A673 (cell line): Measurements from ENCODE around the gene ASB1. TPM values are rescaled to one million over a fixed set of nuclear protein-coding genes. Genes with fewer than 3 reads are reported as not detected.

ENCODE experiments used
- BruUV-seq: library from RNA; stranded (reverse); fragments of 400-500 nt; replicated peaks from 2 replicates; lab custom pipeline; 2021; lab: Mats Ljungman, UMichigan
- CTCF ChIA-PET: fragments of 300-600 bp; sonication (Branson Sonifier 250); formaldehyde crosslinking; loops from one replicate; lab custom pipeline; 2022; ENCODE audit warnings: antibody characterized with exemption; lab: Charles Lee
- POLR2A ChIA-PET: fragments of 300-600 bp; sonication (Branson Sonifier 250); formaldehyde crosslinking; loops from one replicate; lab custom pipeline; 2022; ENCODE audit warnings: antibody characterized with exemption; ENCODE audit not compliant: low non-redundant PET; lab: Charles Lee
- DNase-seq: peaks from one replicate; pipeline ENCODE4 v3.0.0-alpha.2; 2015; ENCODE audit warnings: low spot score
- H3K27ac ChIP-seq: fragments of 200-600 bp; sonication (generic); 2 replicates; pipeline ENCODE4 v1.5.1; 2016; ENCODE audit warnings: mixed run types, low read depth, mild to moderate bottlenecking, mixed read lengths, antibody characterized with exemption, low read length; ENCODE audit not compliant: poor library complexity, severe bottlenecking
- H3K27me3 ChIP-seq: fragments of 200-600 bp; sonication (generic); replicated peaks from 2 replicates; pipeline ENCODE4 v1.6.1; 2017; ENCODE audit warnings: mixed run types, low read depth, mild to moderate bottlenecking, mixed read lengths, antibody characterized with exemption, low read length; ENCODE audit not compliant: insufficient read depth, poor library complexity
- H3K36me3 ChIP-seq: fragments of 200-600 bp; sonication (generic); 2 replicates; pipeline ENCODE4 v1.6.1; 2016; ENCODE audit warnings: mixed run types, mild to moderate bottlenecking, mixed read lengths, antibody characterized with exemption, low read length; ENCODE audit not compliant: insufficient read depth, poor library complexity, severe bottlenecking
- H3K4me1 ChIP-seq: fragments of 200-600 bp; sonication (generic); 2 replicates; pipeline ENCODE4 v1.6.1; 2017; ENCODE audit warnings: mixed run types, mild to moderate bottlenecking, mixed read lengths, antibody characterized with exemption, low read length; ENCODE audit not compliant: insufficient read depth, poor library complexity, severe bottlenecking
- H3K4me3 ChIP-seq: fragments of 200-600 bp; sonication (generic); 2 replicates; pipeline ENCODE4 v1.5.1; 2016; ENCODE audit warnings: low read depth, mixed run types, mild to moderate bottlenecking, mixed read lengths, low read length; ENCODE audit not compliant: poor library complexity, severe bottlenecking
- H3K9me3 ChIP-seq: fragments of 200-600 bp; sonication (generic); 2 replicates; pipeline ENCODE4 v1.6.1; 2016; ENCODE audit warnings: mixed run types, low read depth, mild to moderate bottlenecking, mixed read lengths, antibody characterized with exemption, low read length; ENCODE audit not compliant: poor library complexity, severe bottlenecking
- EZH2 ChIP-seq: fragments of 200-600 bp; sonication (generic); IDR thresholded peaks from 2 replicates; pipeline ENCODE4 v1.6.1; 2017; ENCODE audit warnings: borderline replicate concordance, low read depth, mild to moderate bottlenecking, mixed read lengths, antibody characterized with exemption, low read length; ENCODE audit not compliant: poor library complexity, severe bottlenecking
- intact Hi-C: fragments of 100-400 bp; cut with micrococcal nuclease; formaldehyde crosslinking; loops from one replicate; pipeline ENCODE4 v1.10.0; 2022; ENCODE audit not compliant: unreplicated experiment
- total RNA-seq: library from RNA; stranded (reverse); gene quantifications from 2 replicates; pipeline ENCODE4 v1.2.3, GENCODE V29; 2021
- TF ChIP-seq, protein P1 (sequence below): fragments of 300-800, 200-600 bp; sonication (generic); conservative IDR thresholded peaks from 2 replicates; pipeline ENCODE4 v1.5.1; 2017; ENCODE audit warnings: low read depth, mild to moderate bottlenecking, antibody characterized with exemption, low read length, moderate library complexity, mixed read lengths

ASB1 gene
- total RNA-seq, 1 experiment from 2014 or later, result 36.9 TPM

- intact Hi-C loops, result no loop called here
- no peaks in the 10 kb centered on the region for H3K9me3 ChIP-seq
- ChIA-PET CTCF (no interaction called here), POLR2A (no interaction called here)
- no TSS peak for BruUV-seq
- no peak for DNase-seq
- H3K36me3 ChIP-seq, result no peaks in the 10 kb centered on the region
- no peak for TF ChIP-seq EZH2
- TF ChIP-seq, protein P1, sequence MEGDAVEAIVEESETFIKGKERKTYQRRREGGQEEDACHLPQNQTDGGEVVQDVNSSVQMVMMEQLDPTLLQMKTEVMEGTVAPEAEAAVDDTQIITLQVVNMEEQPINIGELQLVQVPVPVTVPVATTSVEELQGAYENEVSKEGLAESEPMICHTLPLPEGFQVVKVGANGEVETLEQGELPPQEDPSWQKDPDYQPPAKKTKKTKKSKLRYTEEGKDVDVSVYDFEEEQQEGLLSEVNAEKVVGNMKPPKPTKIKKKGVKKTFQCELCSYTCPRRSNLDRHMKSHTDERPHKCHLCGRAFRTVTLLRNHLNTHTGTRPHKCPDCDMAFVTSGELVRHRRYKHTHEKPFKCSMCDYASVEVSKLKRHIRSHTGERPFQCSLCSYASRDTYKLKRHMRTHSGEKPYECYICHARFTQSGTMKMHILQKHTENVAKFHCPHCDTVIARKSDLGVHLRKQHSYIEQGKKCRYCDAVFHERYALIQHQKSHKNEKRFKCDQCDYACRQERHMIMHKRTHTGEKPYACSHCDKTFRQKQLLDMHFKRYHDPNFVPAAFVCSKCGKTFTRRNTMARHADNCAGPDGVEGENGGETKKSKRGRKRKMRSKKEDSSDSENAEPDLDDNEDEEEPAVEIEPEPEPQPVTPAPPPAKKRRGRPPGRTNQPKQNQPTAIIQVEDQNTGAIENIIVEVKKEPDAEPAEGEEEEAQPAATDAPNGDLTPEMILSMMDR, result no peak
- no peaks in the 10 kb centered on the region for H3K27me3 ChIP-seq
- no peak overlapping the region for H3K27ac ChIP-seq
- H3K4me3 ChIP-seq, result no peak overlapping the region
- H3K4me1 ChIP-seq, result no peaks in the 10 kb centered on the region
Observed at GRCh38 chr2:238465487-238466242, 38.9 kb downstream of the ASB1 start.

GRCh38 chr2:238466243-238466756 lies 39.6 kb downstream of the ASB1 start:
- Histone ChIP-seq H3K27ac (no peak overlapping the region), H3K4me1 (no peaks in the 10 kb centered on the region), H3K36me3 (no peaks in the 10 kb centered on the region), H3K4me3 (no peak overlapping the region), H3K9me3 (no peaks in the 10 kb centered on the region), H3K27me3 (no peaks in the 10 kb centered on the region)
- TF ChIP-seq, protein P1, result no peak
- ChIA-PET POLR2A (no interaction called here), CTCF (no interaction called here)
- no TSS peak for BruUV-seq
- intact Hi-C loops, result no loop called here
- no peak for DNase-seq

GRCh38 chr2:238467062-238467461 lies 40.3 kb downstream of the ASB1 start:
- no peaks in the 10 kb centered on the region for H3K36me3 ChIP-seq
- H3K4me1 ChIP-seq, result no peaks in the 10 kb centered on the region
- H3K27me3 ChIP-seq, result no peaks in the 10 kb centered on the region
- DNase-seq, result no peak
- TF ChIP-seq, protein P1, result no peak
- no peak for TF ChIP-seq EZH2
- POLR2A ChIA-PET, result no interaction called here
- CTCF ChIA-PET, result no interaction called here
- no peak overlapping the region for H3K27ac ChIP-seq
- BruUV-seq, result no TSS peak
- no peaks in the 10 kb centered on the region for H3K9me3 ChIP-seq
- H3K4me3 ChIP-seq, result no peak overlapping the region
- intact Hi-C loops, result no loop called here
